Lower lobe of right lung (tissue), 2 donors: ENCODE results near the gene APEH. TPM values are rescaled to one million over a fixed set of nuclear protein-coding genes. Genes with fewer than 3 reads are reported as not detected.
A peak's percentile ranks its signal among the peaks of the same experiment; 100 is the strongest.
"Not testable (repeated sequence)": the region's sequence is repeated elsewhere in the genome, so short reads cannot be mapped to it uniquely, and the experiment has no call there.

Experiments used
- ATAC-seq, 2 donors: fragments of 200-7000 bp; cut with Tn5 transposase; one replicate each; pipeline ENCODE4 v1.9.1; 2020 to 2022; ENCODE audit warnings: mild to moderate bottlenecking in 2 of 2, moderate library complexity in 2 of 2
- DNase-seq: peaks from one replicate; pipeline ENCODE4 v3.0.0-alpha.2; 2020
- H3K27ac ChIP-seq: fragments of 200-600 bp; one replicate; pipeline ENCODE4 v1.8.0; 2022
- H3K27me3 ChIP-seq: fragments of 200-600 bp; one replicate; pipeline ENCODE4 v1.8.0; 2022; ENCODE audit warnings: low read depth
- H3K36me3 ChIP-seq: fragments of 200-600 bp; one replicate; pipeline ENCODE4 v1.8.0; 2022; ENCODE audit warnings: mild to moderate bottlenecking
- H3K4me1 ChIP-seq: fragments of 200-600 bp; one replicate; pipeline ENCODE4 v1.8.0; 2022
- H3K4me3 ChIP-seq: fragments of 200-600 bp; one replicate; pipeline ENCODE4 v1.8.0; 2022; ENCODE audit warnings: mild to moderate bottlenecking
- H3K9me3 ChIP-seq: fragments of 200-600 bp; one replicate; pipeline ENCODE4 v1.8.0; 2022
- CTCF ChIP-seq: fragments of 200-600 bp; IDR thresholded peaks from one replicate; pipeline ENCODE4 v1.8.0; 2022; ENCODE audit warnings: antibody characterized with exemption, mild to moderate bottlenecking
- intact Hi-C: fragments of 100-400 bp; cut with DNase I; formaldehyde crosslinking; loops from one replicate; pipeline ENCODE4 v1.11.0; 2022
- total RNA-seq: library from RNA; stranded (reverse); fragmentation: NEBNext Ultra II Directional; extraction: Animal tissue kit (Norgen Biotek cat#: 25700); gene quantifications from one replicate; pipeline ENCODE4 v1.2.1, GENCODE V29; 2021
- donor health status: DM: no; HTN: yes; CAD: no; lungs with severe emphysema.

APEH gene
- total RNA-seq, 1 donor from 2014 or later: 83.4 TPM

GRCh38 chr3:49681232-49681522 is 7.0 kb downstream of the APEH start:
- Histone ChIP-seq H3K9me3 (no peaks in the 10 kb centered on the region), H3K36me3 (peaks cover 78% of the 10 kb centered on the region), H3K27me3 (no peaks in the 10 kb centered on the region), H3K4me3 (no peak overlapping the region), H3K27ac (no peak overlapping the region), H3K4me1 (peaks cover 4% of the 10 kb centered on the region)
- TF ChIP-seq CTCF: no peak
- no peak for ATAC-seq
- no peak for DNase-seq
- intact Hi-C loops: no loop called here

- DNase-seq (no peak), ATAC-seq (no peak)
- peaks cover 75% of the 10 kb centered on the region for H3K36me3 ChIP-seq
- intact Hi-C loops: no loop called here
- no peak overlapping the region for H3K27ac ChIP-seq
- H3K9me3 ChIP-seq: no peaks in the 10 kb centered on the region
- no peak overlapping the region for H3K4me3 ChIP-seq
- no peak for TF ChIP-seq CTCF
- peaks cover 4% of the 10 kb centered on the region for H3K4me1 ChIP-seq
- H3K27me3 ChIP-seq: no peaks in the 10 kb centered on the region
These were observed 7.4 kb downstream of the APEH start for GRCh38 chr3:49681543-49681942.

- intact Hi-C loops: no loop called here
- no peak overlapping the region for H3K27ac ChIP-seq
- no peak for DNase-seq
- H3K27me3 ChIP-seq: peaks cover 4% of the 10 kb centered on the region
- H3K4me3 ChIP-seq: no peak overlapping the region
- H3K4me1 ChIP-seq: peaks cover 4% of the 10 kb centered on the region
- H3K36me3 ChIP-seq: peaks cover 58% of the 10 kb centered on the region
- TF ChIP-seq CTCF: no peak
- ATAC-seq: no peak
- H3K9me3 ChIP-seq: no peaks in the 10 kb centered on the region
These were observed 9.0 kb downstream of the APEH start for GRCh38 chr3:49683162-49683561.

- H3K9me3 ChIP-seq, H3K27me3 ChIP-seq, H3K27ac ChIP-seq, ATAC-seq, H3K4me3 ChIP-seq, intact Hi-C loops, DNase-seq: not testable (repeated sequence)
- H3K4me1 ChIP-seq: peaks cover 13% of the 10 kb centered on the region
- peaks cover 45% of the 10 kb centered on the region for H3K36me3 ChIP-seq
These were observed 10.3 kb downstream of the APEH start for GRCh38 chr3:49684453-49684852.

GRCh38 chr3:49685103-49685502 is 11.0 kb downstream of the APEH start:
- H3K4me3 ChIP-seq, ATAC-seq, H3K27me3 ChIP-seq, DNase-seq, intact Hi-C loops, H3K9me3 ChIP-seq, H3K27ac ChIP-seq: not testable (repeated sequence)
- Histone ChIP-seq H3K4me1 (peaks cover 16% of the 10 kb centered on the region), H3K36me3 (peaks cover 39% of the 10 kb centered on the region)

- Histone ChIP-seq H3K4me3 (peak overlapping the region; percentile 45), H3K36me3 (peaks cover 32% of the 10 kb centered on the region), H3K4me1 (peaks cover 24% of the 10 kb centered on the region)
- H3K27me3 ChIP-seq, ATAC-seq, H3K9me3 ChIP-seq, intact Hi-C loops, DNase-seq, H3K27ac ChIP-seq: not testable (repeated sequence)
These were observed 11.7 kb downstream of the APEH start for GRCh38 chr3:49685846-49686245.

- intact Hi-C loops, H3K27ac ChIP-seq, H3K27me3 ChIP-seq, H3K9me3 ChIP-seq: not testable (repeated sequence)
- ATAC-seq (peak; percentile 72 to 83), DNase-seq (peak; percentile 80)
- Histone ChIP-seq H3K4me3 (peak overlapping the region; percentile 45), H3K36me3 (peaks cover 27% of the 10 kb centered on the region), H3K4me1 (peaks cover 29% of the 10 kb centered on the region)
These were observed 12.2 kb downstream of the APEH start for GRCh38 chr3:49686346-49686745.

- H3K27ac ChIP-seq, H3K27me3 ChIP-seq, intact Hi-C loops, H3K9me3 ChIP-seq: not testable (repeated sequence)
- DNase-seq: peak; percentile 87
- Histone ChIP-seq H3K4me3 (peak overlapping the region; percentile 45), H3K36me3 (peaks cover 21% of the 10 kb centered on the region), H3K4me1 (peaks cover 31% of the 10 kb centered on the region)
- ATAC-seq: peak; percentile 77 to 86
These were observed 12.7 kb downstream of the APEH start for GRCh38 chr3:49686769-49687423.

GRCh38 chr3:49687424-49687795 is 13.3 kb downstream of the APEH start:
- DNase-seq, H3K27ac ChIP-seq, H3K27me3 ChIP-seq, H3K4me3 ChIP-seq, H3K9me3 ChIP-seq, intact Hi-C loops, ATAC-seq: not testable (repeated sequence)
- Histone ChIP-seq H3K36me3 (peaks cover 16% of the 10 kb centered on the region), H3K4me1 (peaks cover 31% of the 10 kb centered on the region)

- Histone ChIP-seq H3K4me3 (peak overlapping the region; percentile 100), H3K4me1 (peaks cover 31% of the 10 kb centered on the region), H3K27ac (peak overlapping the region; percentile 88)
- intact Hi-C loops, H3K27me3 ChIP-seq, DNase-seq, H3K9me3 ChIP-seq, H3K36me3 ChIP-seq, ATAC-seq: not testable (repeated sequence)
These were observed 14.3 kb downstream of the APEH start for GRCh38 chr3:49688338-49689045.
